H1 (cell line): ENCODE data around the gene SORD. TPM values are rescaled to one million over a fixed set of nuclear protein-coding genes. Genes with fewer than 3 reads are reported as not detected.

ENCODE experiments used
- ATF3 ChIP-seq: IDR thresholded peaks from 2 replicates; pipeline ENCODE4 v1.6.1; 2011; ENCODE audit warnings: low read depth, mild to moderate bottlenecking, low read length; ENCODE audit not compliant: insufficient read depth
- CHD7 ChIP-seq: fragments of 300-600 bp; sonication (generic); IDR thresholded peaks from 2 replicates; pipeline ENCODE4 v1.7.1; 2012; ENCODE audit warnings: low read length, moderate library complexity, mild to moderate bottlenecking, inconsistent platforms; ENCODE audit not compliant: insufficient replicate concordance
- RNF2 ChIP-seq: fragments of 200-900, 300-1000 bp; sonication (generic); IDR thresholded peaks from 2 replicates; pipeline ENCODE4 v1.7.1; 2016; ENCODE audit warnings: borderline replicate concordance, low read depth, mild to moderate bottlenecking, antibody characterized with exemption, low read length; ENCODE audit not compliant: poor library complexity, severe bottlenecking; ENCODE audit errors: missing control alignments
- polyA plus RNA-seq, 7 experiments: library from polyadenylated mRNA; depleted of rRNA in 3 of 7; stranded (reverse) in 5 of 7; unstranded in 2 of 7; fragments of >200 nt in 5 of 7; fragments of 200-250 nt in 2 of 7; gene quantifications; 1 replicate in 5 of 7; 2 replicates in 1 of 7; 4 replicates in 1 of 7; pipeline versions ENCODE4 v1.2.1 to v1.2.3, GENCODE V29; 2011 to 2013; ENCODE audit warnings: missing spikeins in 2 of 7, mixed read lengths in 2 of 7
- total RNA-seq: library from RNA; stranded (reverse); fragmentation: NEBNext Ultra II Directional; extraction: Animal tissue kit (Norgen Biotek cat#: 25700); gene quantifications from 2 replicates; pipeline ENCODE4 v1.2.1, GENCODE V29; 2021

Gene SORD
- total and polyA plus RNA-seq, 2 of the 8 experiments (the other 6 are each of a cell fraction or from before 2014, with no cell fraction given), result 52.6 to 75.8 TPM

GRCh38 chr15:45064386-45064785, 41.4 kb downstream of the SORD start (continued):
- TF ChIP-seq CHD7, result no peak
- TF ChIP-seq RNF2, result no peak
- TF ChIP-seq ATF3, result no peak
- TF ChIP-seq, all 59 proteins: peak for 0
